Hepatocyte (in vitro differentiated cells): ENCODE results near the gene DEK.
"Not testable (repeated sequence)": the region's sequence is repeated elsewhere in the genome, so short reads cannot be mapped to it uniquely, and the experiment has no call there.

Experiments used
- EZH2 ChIP-seq: fragments of 200-600 bp; sonication (generic); IDR thresholded peaks from 2 replicates; pipeline ENCODE4 v1.6.1; 2016; ENCODE audit warnings: antibody characterized with exemption, mild to moderate bottlenecking, borderline replicate concordance
- TF ChIP-seq, protein P1 (sequence below): fragments of 200-600 bp; sonication (generic); IDR thresholded peaks from 2 replicates; pipeline ENCODE4 v1.5.1; 2016; ENCODE audit warnings: antibody characterized with exemption, mild to moderate bottlenecking; ENCODE audit not compliant: poor library complexity

DNA sequence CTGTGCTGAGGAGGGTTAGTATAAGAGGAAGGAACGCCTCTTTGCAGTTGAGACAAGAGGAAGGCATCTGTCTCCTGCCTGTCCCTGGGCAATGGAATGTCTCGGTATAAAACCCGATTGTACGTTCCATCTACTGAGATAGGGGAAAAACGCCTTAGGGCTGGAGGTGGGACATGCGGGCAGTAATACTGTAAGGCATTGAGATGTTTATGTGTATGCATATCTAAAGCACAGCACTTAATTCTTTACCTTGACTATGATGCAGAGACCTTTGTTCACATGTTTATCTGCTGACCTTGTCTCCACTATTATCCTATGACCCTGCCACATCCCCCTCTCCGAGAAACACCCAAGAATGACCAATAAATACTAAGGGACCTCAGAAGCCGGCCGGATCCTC, 37.2 kb downstream of the DEK start:
- TF ChIP-seq, protein P1, sequence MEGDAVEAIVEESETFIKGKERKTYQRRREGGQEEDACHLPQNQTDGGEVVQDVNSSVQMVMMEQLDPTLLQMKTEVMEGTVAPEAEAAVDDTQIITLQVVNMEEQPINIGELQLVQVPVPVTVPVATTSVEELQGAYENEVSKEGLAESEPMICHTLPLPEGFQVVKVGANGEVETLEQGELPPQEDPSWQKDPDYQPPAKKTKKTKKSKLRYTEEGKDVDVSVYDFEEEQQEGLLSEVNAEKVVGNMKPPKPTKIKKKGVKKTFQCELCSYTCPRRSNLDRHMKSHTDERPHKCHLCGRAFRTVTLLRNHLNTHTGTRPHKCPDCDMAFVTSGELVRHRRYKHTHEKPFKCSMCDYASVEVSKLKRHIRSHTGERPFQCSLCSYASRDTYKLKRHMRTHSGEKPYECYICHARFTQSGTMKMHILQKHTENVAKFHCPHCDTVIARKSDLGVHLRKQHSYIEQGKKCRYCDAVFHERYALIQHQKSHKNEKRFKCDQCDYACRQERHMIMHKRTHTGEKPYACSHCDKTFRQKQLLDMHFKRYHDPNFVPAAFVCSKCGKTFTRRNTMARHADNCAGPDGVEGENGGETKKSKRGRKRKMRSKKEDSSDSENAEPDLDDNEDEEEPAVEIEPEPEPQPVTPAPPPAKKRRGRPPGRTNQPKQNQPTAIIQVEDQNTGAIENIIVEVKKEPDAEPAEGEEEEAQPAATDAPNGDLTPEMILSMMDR, result not testable (repeated sequence)
- TF ChIP-seq EZH2, result not testable (repeated sequence)
